Choroid plexus epithelial cell (primary cell): ENCODE data around the gene TEAD1.

ENCODE experiments used
- DNase-seq: peaks from one replicate; pipeline ENCODE4 v3.0.0-alpha.2; 2010; ENCODE audit warnings: low read depth
- H3K4me3 ChIP-seq: 2 replicates; pipeline ENCODE4 v1.5.1; 2011; ENCODE audit warnings: low read depth, mild to moderate bottlenecking, control low read depth, low read length, moderate library complexity
- TF ChIP-seq, protein P1 (sequence below): conservative IDR thresholded peaks from 2 replicates; pipeline ENCODE4 v1.5.1; 2011; ENCODE audit warnings: low read depth, mild to moderate bottlenecking, control low read depth, inconsistent platforms, low read length, moderate library complexity

TEAD1 gene

DNA sequence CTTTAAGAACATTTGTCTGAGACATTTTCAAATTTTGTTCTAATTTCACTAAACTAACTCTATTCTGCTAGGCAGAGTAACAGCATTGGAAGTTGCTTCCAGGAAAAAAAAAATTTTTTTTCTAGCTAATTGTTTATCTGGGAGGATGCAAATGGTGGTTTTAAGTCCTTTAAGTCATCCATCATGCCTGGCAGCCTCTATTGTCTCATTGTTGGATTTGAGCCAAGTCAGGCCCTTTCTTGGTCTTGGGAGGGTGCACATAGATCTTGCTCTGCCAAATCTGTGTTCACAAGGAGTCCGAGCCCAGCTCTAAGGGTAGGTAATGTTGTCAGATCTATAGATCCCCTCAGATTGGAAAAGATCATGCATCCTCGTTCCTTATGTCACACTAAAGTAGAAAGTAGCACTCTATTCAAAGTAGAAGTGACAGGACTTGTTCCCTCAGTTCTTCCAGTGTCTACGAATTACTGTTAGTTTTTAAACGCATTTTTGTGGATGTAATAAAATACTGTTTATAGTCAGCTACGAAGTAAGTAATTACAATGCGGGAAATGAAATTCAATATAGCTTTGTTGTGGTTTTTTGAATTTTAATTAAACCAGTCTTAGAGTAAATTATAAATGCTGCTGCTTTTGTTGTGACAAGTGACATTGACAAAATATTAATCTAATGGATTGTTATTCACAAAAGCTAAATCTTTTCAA is 168.9 kb downstream of the TEAD1 start:
- no peak for DNase-seq
- no peak overlapping the region for H3K4me3 ChIP-seq

DNA sequence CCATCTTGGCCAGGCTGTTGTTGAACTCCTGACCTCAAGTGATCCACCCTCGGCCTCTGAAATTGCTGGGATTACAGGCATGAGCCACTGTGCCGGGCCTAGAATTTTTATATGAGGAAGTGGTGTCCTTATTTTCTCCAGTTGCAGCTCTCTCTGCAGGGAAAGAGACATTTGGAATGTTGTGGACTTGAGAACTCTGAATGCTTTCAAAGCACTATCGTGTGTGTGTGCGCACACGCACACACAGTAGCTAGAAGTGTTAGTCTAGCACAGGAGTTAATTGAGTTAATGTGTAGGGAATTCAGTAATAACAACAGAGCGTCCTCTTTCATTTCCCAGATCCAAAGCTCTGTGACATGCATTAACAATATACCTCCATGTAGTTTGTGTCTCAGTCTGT is 170.9 kb downstream of the TEAD1 start:
- peak; percentile 30 for DNase-seq
- TF ChIP-seq, protein P1, sequence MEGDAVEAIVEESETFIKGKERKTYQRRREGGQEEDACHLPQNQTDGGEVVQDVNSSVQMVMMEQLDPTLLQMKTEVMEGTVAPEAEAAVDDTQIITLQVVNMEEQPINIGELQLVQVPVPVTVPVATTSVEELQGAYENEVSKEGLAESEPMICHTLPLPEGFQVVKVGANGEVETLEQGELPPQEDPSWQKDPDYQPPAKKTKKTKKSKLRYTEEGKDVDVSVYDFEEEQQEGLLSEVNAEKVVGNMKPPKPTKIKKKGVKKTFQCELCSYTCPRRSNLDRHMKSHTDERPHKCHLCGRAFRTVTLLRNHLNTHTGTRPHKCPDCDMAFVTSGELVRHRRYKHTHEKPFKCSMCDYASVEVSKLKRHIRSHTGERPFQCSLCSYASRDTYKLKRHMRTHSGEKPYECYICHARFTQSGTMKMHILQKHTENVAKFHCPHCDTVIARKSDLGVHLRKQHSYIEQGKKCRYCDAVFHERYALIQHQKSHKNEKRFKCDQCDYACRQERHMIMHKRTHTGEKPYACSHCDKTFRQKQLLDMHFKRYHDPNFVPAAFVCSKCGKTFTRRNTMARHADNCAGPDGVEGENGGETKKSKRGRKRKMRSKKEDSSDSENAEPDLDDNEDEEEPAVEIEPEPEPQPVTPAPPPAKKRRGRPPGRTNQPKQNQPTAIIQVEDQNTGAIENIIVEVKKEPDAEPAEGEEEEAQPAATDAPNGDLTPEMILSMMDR = no peak

More for the DNA sequence above, 168.9 kb downstream of the TEAD1 start:
- TF ChIP-seq, protein P1 = no peak

DNA sequence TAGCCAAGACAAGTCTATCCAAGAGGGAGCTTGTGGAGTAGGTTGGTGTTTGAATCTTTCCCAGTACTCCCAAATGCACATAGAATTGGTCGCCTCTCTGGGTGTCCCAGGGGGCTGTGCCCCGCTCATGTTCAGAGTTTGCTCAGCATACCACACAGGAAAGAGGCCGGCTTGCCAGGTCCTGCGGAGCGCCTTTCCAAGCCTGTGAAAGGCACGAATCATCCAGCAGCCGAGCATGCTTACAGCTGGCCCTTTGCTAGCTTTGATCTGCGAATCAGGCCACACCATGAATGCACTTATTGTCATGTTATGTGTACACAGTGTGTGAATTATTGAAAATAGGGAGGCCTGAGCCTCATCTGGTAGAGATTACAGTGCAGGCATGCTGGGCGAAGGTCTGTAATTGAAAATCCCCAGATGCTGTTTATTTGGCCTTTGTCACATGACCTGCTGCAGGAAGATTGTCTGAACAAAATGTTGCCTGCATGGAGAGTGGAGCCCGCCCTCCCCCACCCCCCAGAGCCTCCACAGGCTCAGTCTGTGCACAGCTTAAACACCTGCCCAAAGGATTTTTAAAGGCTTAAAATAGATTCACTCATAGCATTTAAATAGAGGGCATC is 171.6 kb downstream of the TEAD1 start:
- DNase-seq = peak; percentile 60
- TF ChIP-seq, protein P1 = no peak
- H3K4me3 ChIP-seq = no peak overlapping the region

More for the DNA sequence above, 170.9 kb downstream of the TEAD1 start:
- H3K4me3 ChIP-seq = no peak overlapping the region

DNA sequence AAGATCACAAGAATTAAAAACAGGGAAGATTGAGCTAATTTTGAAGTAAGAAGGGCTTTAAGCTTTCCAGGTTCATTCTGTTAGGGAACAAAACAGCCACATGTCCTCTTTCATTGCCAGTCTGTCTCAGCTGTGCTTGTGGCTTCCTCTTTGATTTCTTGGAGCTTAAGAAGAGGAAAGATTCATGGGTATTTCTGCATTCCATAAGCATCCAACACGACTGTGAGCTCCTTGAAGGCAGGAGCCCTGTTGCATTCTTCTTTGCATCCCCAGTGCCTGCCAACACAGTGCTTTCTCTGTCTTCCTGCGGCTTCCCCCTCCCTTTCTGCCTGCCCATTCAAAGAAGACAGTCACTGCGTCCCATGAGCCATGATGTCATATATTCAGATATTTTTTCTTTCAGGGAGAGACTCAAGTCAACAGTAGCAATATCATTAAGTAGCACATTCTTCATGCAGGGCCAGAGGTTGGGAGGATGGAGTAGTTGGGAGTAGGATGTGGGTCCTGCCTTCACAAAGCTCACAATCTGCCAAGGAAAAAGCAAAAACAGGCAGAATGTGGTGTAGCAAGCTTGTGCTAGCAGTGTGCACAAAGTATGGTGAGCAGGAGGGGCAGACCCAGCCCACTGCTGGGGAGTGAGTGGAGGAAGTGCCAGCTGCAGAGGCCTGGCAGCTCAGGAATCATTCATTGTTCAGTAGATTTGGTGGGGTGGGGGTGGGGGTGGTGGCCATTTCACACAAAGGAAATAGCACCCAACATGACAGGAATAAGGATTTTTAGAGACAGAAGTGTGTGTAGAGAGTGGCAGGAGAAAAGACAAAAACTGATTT is 172.8 kb downstream of the TEAD1 start:
- H3K4me3 ChIP-seq = no peak overlapping the region
- DNase-seq = no peak
- TF ChIP-seq, protein P1 = no peak

DNA sequence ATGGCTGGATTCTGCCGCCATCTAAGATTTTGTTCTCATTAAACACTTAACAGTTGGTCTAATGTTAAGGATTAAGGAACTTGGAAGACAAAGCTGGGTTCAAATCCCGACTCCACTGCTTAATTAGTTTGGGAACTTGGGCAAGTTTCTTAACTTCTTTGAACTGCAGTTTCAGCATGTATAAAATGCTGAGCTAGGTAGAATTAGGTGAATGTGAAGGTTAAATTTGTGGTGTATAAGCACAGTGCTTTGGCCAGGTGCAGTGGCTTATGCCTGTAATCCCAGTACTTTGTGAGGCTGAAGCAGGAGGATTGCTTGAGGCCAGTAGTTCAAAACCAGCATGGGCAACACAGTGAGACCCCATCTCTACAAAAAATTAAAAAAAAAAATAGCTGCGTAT is 174.2 kb downstream of the TEAD1 start:
- TF ChIP-seq, protein P1 = no peak
- no peak for DNase-seq
- H3K4me3 ChIP-seq = no peak overlapping the region

DNA sequence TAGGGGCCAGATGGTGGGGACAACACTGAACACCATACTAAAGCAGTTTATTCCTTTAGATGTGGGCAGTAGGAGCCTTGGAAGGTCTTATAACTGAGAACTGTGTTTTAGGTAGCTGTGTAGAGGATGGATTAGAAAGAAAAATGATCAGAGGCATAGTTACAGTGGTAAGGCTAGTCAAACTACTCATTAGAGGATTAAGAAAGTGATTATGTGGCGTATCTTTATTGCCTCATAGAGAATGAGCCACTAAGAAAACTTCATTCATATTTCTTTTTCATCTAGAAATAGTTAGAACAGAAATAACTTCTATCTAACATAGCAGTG is 179.1 kb downstream of the TEAD1 start:
- TF ChIP-seq, protein P1 = no peak
- no peak overlapping the region for H3K4me3 ChIP-seq
- no peak for DNase-seq
